ENCODE results near the gene FRS2. TPM values are rescaled to one million over a fixed set of nuclear protein-coding genes. Genes with fewer than 3 reads are reported as not detected.

The FRS2 gene
- total and polyA plus RNA-seq, 2 of the 4 experiments (the other 2 are of a cell fraction) = 12.4 to 58.3 TPM

GRCh38 chr12:69435644-69436043 is 34.5 kb upstream of the FRS2 start:
- Histone ChIP-seq H3K9me1 (ENCODE audit: insufficient read depth, low read length) (no peaks in the 10 kb centered on the region), H2AK9ac (replicated peaks; ENCODE audit: low read depth, low read length, poor library complexity) (no peak overlapping the region), H3K56ac (ENCODE audit: extremely low read depth, insufficient read depth, low read length) (no peak overlapping the region), H2AFZ (replicated peaks; ENCODE audit: low read length, poor library complexity) (no peak overlapping the region), H2BK15ac (ENCODE audit: low read depth, low read length) (no peak overlapping the region), H3K4me2 (ENCODE audit: low read depth, low read length) (no peak overlapping the region), H3K79me1 (ENCODE audit: low read depth in 1 of 2, low read length in 2 of 2) (no peaks in the 10 kb centered on the region), H3K27me3 (ENCODE audit: control insufficient read depth, insufficient read depth, low read length) (no peaks in the 10 kb centered on the region), H3K4ac (ENCODE audit: low read depth, low read length) (no peak overlapping the region), H3K18ac (ENCODE audit: low read depth, low read length) (no peak overlapping the region), H4K20me1 (ENCODE audit: insufficient read depth, low read length) (no peaks in the 10 kb centered on the region), H3K9me3 (ENCODE audit: control insufficient read depth, insufficient read depth, low read length) (no peaks in the 10 kb centered on the region), H3K27ac (ENCODE audit: insufficient read depth, low read length) (no peak overlapping the region), H3K4me3 (ENCODE audit: insufficient read depth, low read depth, low read length) (no peak overlapping the region), H3K4me1 (ENCODE audit: control insufficient read depth, insufficient read depth, low read length) (no peaks in the 10 kb centered on the region), H4K91ac (ENCODE audit: insufficient read depth, low read depth, low read length) (no peak overlapping the region), H2BK5ac (ENCODE audit: low read depth, low read length, poor library complexity, severe bottlenecking) (no peak overlapping the region), H4K8ac (ENCODE audit: low read depth in 2 of 2, low read length in 2 of 2) (no peak overlapping the region), H3K36me3 (ENCODE audit: control insufficient read depth, insufficient read depth, low read length) (no peaks in the 10 kb centered on the region), H3K9ac (ENCODE audit: low read depth, low read length) (no peak overlapping the region), H2AK5ac (ENCODE audit: low read depth, low read length) (no peak overlapping the region), H4K5ac (ENCODE audit: low read depth, low read length) (no peak overlapping the region), H2BK20ac (ENCODE audit: low read depth, low read length) (no peak overlapping the region), H2BK120ac (ENCODE audit: low read depth, low read length) (no peak overlapping the region), H3K14ac (replicated peaks; ENCODE audit: low read depth, low read length) (no peak overlapping the region), H3K23ac (ENCODE audit: low read depth, low read length) (no peak overlapping the region)
- in situ Hi-C loops (cut with MboI; ENCODE audit: low sequenced_read_pairs) = no loop called here
- DNase-seq = peak; percentile 35
- POLR2A ChIA-PET (ENCODE audit: unreplicated experiment) = no interaction called here
- no TSS peak for BruUV-seq (replicated peaks)
- TF ChIP-seq FOS (IDR thresholded peaks at IDR 0.05; ENCODE audit: low read depth, low read length) = no peak
- dilution Hi-C loops (cut with HindIII; ENCODE audit: low sequenced_read_pairs, unreplicated experiment) = no loop called here
- ATAC-seq (ENCODE audit: low read depth) = no peak
- WGBS, 2 experiments (ENCODE audit: extremely low coverage in 2 of 2, insufficient read length in 1 of 2) = no CpG with 5 or more reads among the region's 1 CpG
- intact Hi-C loops (cut with micrococcal nuclease) = no loop called here
- CTCF ChIA-PET = no interaction called here
